ENCODE results near the gene HDAC4.

- no peak for TF ChIP-seq POLR2A (IDR thresholded peaks at IDR 0.05; ENCODE audit: low read depth, low read length)
- no peak for TF ChIP-seq CTCF (conservative IDR thresholded peaks at IDR 0.05; ENCODE audit: low read depth, low read length)
- TF ChIP-seq RAD21 (IDR thresholded peaks at IDR 0.05; ENCODE audit: low read length): no peak
- TF ChIP-seq ELK1 (IDR thresholded peaks at IDR 0.05; ENCODE audit: borderline replicate concordance, low read depth, low read length): no peak
- TF ChIP-seq CEBPB (IDR thresholded peaks at IDR 0.05; ENCODE audit: low read depth, low read length): no peak
- TF ChIP-seq RFX5 (IDR thresholded peaks at IDR 0.05; ENCODE audit: low read depth, low read length): no peak
- TF ChIP-seq MAFK (IDR thresholded peaks at IDR 0.05; ENCODE audit: low read depth, low read length): no peak
- no peak for TF ChIP-seq BHLHE40 (IDR thresholded peaks at IDR 0.05; ENCODE audit: low read depth, low read length)
- TF ChIP-seq USF2 (IDR thresholded peaks at IDR 0.05; ENCODE audit: low read depth, low read length): no peak
- no peak for TF ChIP-seq FOS (IDR thresholded peaks at IDR 0.05; ENCODE audit: low read depth, low read length)
Measured at GRCh38 chr2:239127513-239127912, 273.3 kb downstream of the HDAC4 start.

All from IMR-90 (cell line).